Globus pallidus (tissue), 1 donor: ENCODE results near the gene TPH2.
A peak's percentile ranks its signal among the peaks of the same experiment; 100 is the strongest.

Source experiments
- DNase-seq: peaks from one replicate; pipeline ENCODE4 v3.0.0-alpha.2; 2015; ENCODE audit warnings: low spot score

TPH2 gene

DNA sequence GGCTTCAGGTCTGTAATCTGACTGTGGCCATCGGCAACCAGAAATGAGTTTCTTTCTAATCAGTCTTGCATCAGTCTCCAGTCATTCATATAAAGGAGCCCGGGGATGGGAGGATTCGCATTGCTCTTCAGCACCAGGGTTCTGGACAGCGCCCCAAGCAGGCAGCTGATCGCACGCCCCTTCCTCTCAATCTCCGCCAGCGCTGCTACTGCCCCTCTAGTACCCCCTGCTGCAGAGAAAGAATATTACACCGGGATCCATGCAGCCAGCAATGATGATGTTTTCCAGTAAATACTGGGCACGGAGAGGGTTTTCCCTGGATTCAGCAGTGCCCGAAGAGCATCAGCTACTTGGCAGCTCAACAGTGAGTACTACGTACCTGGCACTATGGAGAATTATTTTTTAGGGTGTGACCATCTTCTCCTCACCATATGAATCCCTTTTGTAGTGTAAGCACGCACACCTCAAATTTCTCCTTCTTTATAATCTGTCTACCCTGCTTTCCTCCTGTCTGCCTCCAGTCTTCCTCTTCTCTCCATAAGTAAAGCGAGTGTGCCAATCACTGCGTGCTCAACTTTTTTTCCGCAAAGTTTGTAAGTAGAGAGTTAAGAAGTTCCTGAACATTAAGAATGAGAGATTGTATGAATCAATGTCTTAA is at the start of gene TPH2:
TSS of gene TPH2 (plus strand) at position 118 of the 658 bp plus-strand sequence. CDS start at position 260, 142 bp downstream.
- peak; percentile 24 for DNase-seq

DNA sequence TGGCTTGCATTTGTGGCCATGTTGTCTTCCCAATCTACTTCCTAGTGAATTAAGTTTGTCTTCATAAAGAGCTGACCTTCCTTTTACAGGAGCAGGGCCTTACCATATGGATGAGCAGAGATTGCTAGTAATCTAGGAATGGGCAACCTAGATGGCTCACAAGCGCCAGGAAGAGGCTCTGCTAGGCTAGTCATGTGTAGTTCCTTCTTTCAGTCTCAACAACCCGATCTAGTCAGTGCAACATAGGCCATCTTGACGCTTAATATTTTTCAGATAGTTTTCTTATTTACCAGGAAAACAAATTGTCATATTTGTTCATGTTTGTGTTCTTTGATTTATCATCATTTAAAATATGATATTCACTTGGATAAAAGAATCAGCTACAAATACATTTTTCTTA is 48.2 kb upstream of the TPH2 start:
- no peak for DNase-seq

DNA sequence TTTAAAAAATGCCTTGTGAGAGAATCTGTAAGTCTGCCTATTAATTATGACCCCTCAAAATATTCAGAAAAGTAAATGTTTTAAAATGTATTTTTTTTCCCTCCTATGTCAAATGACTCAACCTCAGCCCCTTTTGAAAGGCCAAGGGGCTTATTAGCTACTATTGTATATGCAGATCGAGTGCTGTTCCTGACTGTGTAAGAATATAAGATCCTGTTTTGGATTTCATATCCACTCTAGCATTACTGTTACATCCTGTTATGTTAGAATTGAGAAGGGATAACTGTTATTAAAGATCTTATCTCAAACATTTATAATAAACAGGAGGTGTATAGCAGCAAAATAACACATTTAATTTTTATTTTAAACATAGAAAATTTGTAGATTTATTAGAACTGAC is 46.6 kb upstream of the TPH2 start:
- no peak for DNase-seq

DNA sequence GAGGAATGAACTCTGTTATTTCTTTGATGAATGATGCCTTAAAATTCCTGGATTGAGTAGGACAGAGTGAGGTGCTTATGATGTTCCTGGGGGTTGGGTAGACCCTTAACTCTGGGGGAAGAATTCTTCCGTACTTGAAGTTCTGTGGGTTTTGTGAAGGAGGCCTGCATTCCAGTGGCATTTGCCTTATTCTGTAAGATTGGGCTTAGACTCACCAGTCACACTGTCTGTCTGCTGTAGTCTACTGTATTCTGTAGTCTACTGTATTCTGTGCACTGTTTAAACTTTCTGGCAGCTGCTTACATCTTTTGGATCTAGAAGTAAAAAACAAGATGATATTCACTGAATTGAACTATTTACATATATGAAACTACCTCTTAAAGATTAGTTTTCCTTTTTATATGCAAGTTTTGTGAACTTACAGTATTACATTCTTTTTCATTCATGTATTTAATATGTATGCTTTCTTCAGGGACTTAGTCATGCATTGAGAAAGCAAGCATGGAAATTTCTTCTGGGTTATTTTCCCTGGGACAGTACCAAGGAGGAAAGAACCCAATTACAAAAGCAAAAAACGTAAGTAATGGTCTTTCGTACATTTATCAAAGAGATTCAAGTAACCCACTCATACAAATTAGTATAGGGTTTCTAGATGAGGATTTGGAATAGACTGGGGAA is 42.3 kb upstream of the TPH2 start:
- no peak for DNase-seq

DNA sequence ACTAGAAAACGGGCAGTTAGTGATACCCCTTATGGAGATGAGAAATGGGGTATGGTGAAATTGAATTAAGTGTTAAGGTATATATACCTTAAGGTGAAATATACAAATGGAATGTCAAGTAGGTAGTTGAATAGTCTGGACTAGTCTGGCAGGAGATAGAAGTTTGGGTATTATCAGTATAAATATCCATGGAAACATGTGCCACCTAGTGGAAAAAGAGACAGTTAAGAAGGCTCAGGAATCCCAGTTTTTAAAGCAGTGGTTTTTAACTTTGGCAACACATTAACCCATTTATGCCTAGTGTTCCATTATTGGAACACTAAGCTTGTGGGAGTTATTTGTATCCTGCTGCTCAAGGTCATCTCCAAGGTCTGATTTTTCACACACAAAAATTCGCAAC is 38.6 kb upstream of the TPH2 start:
- no peak for DNase-seq

DNA sequence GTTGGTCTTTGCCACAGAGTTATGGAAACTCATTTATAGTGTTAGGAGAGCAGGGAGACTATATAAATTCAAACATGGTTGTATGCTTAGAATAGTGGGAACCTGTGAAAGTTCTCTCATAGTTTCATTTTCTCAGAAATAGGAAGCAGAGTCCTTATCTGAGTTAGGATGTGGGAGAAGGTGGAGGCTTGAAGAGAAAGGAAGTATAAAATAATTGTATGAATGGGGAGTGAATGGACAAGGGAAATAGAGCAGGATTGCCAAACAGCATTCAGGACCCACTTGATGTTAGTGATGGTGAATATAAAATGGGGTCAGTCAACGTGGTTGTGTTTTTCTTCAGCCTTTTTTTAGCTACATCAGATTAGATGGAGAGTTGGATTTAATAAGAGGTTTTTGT is 34.0 kb upstream of the TPH2 start:
- DNase-seq, result no peak

DNA sequence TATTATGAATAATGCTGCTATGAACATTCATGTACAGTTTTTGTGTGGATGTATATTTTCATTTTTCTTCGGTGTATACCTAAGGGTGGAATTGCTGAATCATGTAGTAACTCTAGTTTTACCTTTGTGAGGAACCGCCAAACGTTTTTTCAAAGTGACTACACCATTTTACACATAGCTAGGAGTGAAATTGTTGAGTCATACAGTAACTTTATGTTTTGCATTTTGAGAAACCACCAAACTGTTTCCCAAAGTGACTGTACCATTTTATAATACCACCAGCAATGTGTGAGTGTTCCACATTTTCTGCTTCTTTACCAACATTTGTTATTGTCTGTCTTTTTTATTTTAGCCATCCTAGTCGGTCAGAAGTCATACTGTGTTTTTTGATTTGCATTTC is 3.1 kb upstream of the TPH2 start:
- DNase-seq, result no peak

DNA sequence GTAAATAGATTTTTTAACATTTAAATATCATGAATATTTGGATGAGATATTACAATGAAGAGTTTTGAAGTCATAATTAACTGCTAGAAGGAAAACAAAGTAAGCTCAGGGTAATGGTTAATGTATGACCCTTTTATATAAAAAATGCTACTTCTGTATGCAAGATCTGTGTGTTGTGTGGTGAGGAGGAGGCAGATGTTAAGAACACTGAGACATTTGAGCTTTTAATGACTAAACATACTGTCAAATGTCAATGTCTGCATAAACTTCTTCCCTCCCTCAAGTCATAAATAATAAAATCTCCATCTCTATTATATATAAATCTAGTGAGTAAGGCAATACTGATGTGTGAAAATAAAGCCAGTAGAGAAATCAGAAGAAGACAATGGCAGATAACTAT is 1.4 kb downstream of the TPH2 start:
- DNase-seq, result no peak

DNA sequence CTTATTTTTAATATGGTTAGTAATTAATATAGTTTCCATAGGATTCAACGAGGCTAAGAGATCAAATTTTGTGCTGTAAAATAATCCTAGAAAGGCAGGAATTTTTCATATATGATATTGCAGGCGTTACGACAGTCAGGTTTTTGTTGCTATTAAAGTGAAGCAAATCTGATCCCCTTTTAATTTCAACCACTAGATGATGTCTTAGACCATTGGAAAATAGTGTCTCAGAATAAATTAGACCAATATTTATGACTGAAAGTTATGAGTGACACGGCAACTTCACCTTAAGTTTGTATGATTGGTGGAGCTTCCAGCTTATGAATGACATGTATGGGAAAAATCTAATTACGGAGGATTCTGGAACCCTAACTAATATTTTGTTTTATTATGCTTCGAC is 2.5 kb downstream of the TPH2 start:
- DNase-seq, result no peak

DNA sequence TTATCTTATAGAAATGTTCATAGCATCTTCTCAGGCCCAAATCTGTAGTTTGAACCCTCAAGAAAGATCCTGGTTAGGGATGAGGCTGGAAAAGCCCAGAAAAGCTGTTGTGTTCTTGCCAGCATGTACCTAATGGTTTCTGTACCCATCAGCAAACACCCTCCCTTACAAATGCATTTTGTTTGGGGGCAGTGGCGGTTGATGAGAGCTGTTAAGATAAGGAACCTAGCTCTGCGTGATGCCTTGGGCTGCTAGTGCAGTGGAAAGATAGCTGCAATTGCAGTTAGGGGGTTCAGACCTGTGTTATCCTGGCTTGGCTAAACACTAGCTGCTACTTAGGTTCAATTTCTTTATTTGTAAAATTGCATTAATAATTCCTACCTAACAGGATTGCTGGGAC is 3.6 kb downstream of the TPH2 start:
- no peak for DNase-seq

DNA sequence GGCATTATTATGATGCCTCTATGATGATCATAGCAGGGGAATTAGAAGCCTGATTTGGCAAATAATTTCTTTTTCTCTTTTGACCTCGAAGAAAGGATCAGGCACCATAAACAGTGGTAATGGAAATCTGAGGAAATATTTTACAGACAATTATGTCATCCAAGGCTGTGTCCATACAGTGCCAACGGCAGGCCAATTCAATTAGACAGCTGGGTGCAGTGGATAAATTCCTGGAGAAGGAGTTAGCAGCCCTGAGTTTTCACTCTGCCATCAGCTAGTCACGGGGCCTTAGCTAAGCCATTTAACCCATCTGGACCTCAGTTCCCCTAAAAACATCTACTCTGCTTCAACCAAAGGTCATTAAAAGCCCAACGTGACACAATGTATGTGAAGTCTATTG is 4.1 kb downstream of the TPH2 start:
- no peak for DNase-seq

DNA sequence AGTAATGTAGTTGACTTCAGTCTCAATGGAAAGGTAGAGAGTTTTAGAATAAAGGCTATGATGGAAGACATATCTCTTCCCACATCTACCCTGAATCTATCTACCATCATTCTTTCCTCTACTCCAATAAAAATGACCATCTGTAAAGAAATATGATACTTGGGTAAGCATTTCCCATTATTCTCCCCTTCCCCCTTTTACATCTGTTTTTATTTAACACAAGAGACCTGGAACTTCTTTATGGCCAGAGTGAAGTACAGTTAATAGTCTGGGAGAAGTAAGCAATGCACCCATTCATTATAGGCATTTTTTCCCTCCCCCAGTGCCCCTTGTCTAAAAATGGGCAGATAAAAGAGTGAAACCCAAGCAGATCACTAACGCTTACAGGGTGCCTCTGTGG is 6.5 kb downstream of the TPH2 start:
- DNase-seq, result no peak

DNA sequence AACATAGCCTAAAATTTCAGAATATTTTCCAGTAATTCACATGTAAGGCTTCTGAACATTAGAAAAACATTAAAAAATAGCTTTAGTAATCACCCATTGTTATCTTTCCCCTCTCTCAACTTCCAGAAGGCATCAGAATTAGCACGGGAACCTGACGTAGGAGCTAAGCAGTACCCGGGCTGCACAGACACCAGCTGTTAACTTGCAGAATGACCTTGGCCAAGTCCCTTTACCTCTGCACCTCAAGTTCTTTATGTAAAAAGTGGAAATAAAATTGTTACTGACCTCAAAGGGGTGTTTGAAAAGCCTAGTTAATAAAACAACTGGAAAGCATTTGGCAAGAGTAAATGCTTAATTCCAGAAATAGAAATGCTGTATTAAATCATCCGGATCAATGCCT is 7.2 kb downstream of the TPH2 start:
- DNase-seq, result no peak

DNA sequence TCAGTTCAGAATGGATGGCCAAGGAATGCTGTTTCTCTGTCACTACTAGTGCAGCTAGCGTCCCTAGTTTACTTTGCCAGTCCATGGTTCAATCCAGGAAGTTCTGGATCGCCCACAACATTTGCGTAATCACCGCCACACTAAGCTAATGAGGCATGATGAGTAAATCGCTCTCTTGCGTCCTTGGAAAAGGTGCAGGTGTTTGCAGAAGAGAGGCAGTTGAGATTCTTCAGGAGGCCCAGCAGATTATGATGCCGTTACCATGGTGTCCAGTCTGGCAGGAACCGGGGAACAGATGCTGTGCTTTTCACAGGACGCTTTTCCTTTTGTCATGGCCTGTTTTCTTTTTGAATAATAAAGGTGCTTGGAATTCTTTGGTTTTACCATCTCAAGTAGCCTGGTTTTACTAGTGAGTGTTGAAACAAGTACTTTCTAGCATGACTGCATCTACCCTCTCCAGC is 9.0 kb downstream of the TPH2 start:
- peak; percentile 3 for DNase-seq

DNA sequence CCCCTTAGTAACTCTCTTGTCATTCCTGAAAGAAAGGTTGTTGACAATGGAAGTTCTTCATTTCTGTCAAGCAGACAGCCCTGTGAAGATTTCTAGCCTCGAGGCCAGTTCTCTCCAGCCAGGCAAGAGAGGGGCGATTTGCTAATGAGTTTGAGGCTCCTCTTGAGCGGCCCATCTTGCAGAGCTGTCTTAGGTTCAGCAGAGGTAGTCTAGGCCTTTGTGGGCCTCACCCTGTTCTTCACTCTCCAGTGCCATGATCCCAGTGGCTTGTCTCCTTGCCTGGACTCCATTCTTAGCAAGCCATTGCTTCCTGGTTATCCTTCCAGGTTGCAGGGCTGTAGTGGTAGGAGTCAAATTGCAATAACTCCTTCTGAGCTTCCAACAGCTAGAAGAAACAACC is 9.7 kb downstream of the TPH2 start:
- no peak for DNase-seq

DNA sequence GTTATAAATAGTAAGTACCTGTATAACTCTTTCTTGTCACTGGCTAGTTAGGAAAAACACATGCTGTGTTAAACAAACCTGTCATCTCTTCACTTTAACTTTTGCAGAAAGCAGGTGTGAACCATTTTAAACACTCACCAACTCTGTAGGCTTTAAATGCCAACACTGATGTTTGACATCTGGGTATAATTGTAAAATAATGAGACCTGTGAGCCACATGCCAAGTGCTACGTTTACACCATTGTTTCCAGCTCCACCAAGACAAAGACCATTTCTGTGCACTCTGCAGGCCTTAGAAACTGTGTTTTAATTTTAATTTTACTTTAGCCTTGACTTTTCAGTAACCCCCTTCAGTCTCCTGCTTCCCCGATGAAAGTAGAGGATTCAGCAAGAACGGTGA is 11.0 kb downstream of the TPH2 start:
- DNase-seq, result no peak

DNA sequence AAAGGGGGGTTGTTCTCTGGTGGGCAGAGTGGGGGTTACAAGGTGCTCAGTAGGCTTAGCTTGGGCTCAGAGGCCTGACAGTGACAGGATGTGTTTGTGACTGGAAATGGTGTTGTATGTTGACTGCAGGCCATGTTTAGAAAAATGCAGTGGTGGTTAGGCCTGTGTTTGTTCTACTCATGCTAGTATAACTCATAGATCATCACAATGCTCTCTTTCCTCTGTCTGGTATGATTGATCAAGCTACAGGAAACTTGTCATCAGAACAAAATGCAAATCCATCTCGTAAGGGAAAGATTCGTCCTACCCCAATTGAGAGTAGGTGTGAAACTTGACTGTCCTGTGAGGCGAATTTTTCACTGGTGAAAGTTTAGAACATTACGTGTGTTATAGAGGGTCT is 11.8 kb downstream of the TPH2 start:
- no peak for DNase-seq

DNA sequence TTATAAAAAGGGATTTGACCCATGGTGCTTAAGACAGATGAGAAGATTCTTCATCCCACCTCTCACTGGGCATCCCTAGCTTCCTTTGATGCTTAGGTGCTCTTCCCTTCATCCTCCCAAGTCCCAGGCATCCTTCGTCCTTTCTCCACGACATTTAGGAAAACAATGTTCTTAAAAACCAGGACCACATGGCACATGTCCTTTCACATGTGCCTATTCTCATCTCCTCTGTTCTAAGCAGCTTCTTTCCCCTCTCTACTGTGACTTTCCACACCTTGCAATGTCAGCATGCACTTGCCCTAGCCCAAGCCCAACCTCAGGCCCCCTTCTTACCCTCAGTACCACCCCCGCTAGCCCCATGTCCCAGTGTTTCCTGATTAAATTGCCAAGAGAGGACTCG is 12.2 kb downstream of the TPH2 start:
- DNase-seq, result no peak

DNA sequence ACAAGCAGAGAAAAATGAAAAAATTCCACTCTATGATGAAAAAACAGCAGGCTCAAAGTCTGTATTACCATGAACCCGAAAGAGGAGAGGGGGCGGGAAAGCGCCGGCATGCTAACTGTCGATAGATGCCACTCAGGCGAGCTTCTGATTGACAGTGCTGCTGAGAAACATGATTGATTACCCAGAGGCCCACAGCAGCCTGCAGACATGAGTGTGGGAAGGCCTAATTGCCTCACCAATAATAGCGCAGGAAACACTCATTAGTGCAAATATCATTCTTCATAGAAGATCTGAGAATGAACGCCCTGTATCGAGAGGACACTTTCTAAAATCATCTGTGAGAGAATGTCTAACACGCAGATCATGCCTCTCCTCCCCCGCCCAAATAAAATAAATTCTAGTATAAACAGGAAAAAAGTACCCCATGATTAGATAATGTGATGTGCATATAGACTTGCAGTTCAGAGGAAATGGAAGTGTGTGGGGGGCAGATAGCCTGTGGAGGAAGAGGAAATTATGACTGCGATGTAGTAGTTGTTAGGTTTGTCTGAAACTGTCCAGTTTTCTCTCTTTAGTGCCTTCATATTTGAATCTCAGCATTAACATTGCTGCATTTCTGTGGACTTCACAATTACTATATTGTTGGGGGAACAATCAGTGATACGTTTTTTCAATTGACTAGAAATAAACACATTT is 15.6 kb downstream of the TPH2 start:
- DNase-seq, result no peak

DNA sequence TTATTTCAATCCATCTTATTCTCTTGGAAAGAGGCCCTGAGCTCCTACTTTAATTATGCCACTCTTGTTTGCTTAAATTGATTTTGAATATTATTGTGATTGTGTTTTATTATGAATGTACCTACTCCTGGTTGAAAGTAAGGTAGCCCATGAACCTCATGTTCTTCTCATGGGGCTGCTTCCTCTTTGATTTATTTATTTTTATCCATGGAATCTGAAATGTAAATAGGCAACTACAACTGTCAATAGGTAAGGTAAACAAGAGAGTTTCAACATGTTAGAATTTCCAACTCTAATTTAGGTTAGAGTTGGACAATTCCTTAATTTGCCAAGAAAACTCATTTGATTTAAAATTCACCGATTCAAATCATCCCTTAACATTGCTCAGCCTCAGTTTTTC is 16.2 kb downstream of the TPH2 start:
- DNase-seq, result no peak

DNA sequence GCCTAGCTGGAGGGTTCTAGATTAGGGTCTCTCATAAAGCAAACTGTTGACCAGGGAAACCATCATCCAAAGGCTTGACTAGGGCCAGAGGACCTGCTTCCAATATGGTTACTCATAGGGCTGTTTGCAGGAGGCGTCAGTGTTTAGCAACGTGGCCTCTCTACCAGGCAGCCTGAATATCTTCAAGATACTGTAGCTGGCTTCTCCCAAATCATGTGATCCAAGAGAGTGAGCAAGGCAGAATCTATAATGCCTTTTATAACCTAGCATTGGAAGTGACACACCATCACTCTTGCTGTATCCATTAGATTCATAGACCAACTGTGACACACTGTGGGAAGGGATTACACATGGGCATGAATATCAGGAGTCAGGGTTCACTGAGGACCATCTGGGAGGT is 17.3 kb downstream of the TPH2 start:
- DNase-seq, result no peak

DNA sequence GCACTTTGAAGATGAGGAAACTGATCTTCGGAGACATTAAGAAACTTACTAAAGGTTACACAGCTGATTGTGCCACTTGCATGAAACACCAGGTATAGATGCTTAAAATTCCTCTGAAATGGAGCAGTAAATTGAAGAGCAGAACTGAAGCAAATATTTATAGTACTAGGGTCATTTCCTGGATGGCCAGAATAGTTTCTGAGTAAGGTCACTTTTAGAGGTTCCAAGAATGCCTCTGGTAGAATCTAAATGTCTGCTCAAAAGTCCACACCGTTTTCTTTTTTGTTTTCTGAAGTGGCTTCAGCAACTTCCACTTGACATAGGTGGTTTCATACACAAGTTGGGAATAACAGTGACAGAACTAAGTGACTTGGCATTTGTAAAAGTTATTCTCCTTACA is 19.4 kb downstream of the TPH2 start:
- no peak for DNase-seq

DNA sequence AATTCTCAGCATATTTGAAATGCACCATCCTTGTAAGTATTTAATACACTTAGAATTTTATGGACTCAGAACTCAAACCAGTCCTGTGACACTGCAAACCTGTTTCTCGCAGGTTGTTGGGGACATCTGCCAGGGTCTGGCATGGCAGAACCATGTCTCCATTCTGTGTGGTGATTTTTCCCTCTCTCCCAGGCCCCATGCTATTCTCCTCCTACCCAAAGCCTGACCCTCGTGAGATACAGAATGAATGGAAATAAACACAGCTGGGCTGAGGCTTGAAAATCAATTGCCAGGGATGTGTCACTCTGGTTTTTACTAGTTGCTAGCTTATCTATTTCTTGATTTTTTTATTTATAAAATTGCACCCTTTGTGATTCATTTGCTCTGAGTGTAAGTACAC is 19.8 kb downstream of the TPH2 start:
- DNase-seq, result no peak
